Kidney (tissue), 14 donors: ENCODE measurements around the gene AEN. TPM values are rescaled to one million over a fixed set of nuclear protein-coding genes. Genes with fewer than 3 reads are reported as not detected.

ENCODE experiments used
- DNase-seq, 5 donors: peaks; one replicate each; pipeline ENCODE4 v3.0.0-alpha.2; 2013 to 2020
- FAIRE-seq: peaks from 2 replicates; lab custom pipeline; 2012; peaks lifted over from hg19 to GRCh38; lab: Jason Lieb, UNC
- H3K27ac ChIP-seq, 2 donors: one replicate each; pipeline ENCODE4 v1.7.0; 2013; ENCODE audit warnings: low read depth in 2 of 2, low read length in 2 of 2, inconsistent platforms in 1 of 2
- H3K27me3 ChIP-seq: one replicate; pipeline ENCODE4 v1.7.1; 2013; ENCODE audit warnings: low read length, inconsistent platforms; ENCODE audit not compliant: control insufficient read depth, insufficient read depth
- H3K36me3 ChIP-seq, 3 donors: one replicate each; pipeline versions ENCODE4 v1.7.0 to v1.7.1; 2013; ENCODE audit warnings: low read length in 3 of 3, control low read depth in 1 of 3, inconsistent platforms in 1 of 3; ENCODE audit not compliant: insufficient read depth in 3 of 3, control insufficient read depth in 2 of 3
- H3K4me1 ChIP-seq, 3 donors: one replicate each; pipeline versions ENCODE4 v1.7.0 to v1.7.1; 2013; ENCODE audit warnings: low read length in 3 of 3, inconsistent platforms in 1 of 3, low read depth in 1 of 3; ENCODE audit not compliant: control insufficient read depth in 2 of 3, insufficient read depth in 2 of 3
- H3K4me3 ChIP-seq, 3 donors: one replicate each; pipeline versions ENCODE4 v1.7.0 to v1.8.1; 2013; ENCODE audit warnings: low read length in 3 of 3, control low read depth in 1 of 3, inconsistent platforms in 1 of 3
- H3K9ac ChIP-seq, 3 donors: one replicate each; pipeline versions ENCODE4 v1.7.0 to v1.7.1; 2013; ENCODE audit warnings: low read length in 3 of 3, control low read depth in 1 of 3, inconsistent platforms in 1 of 3
- H3K9me3 ChIP-seq, 3 donors: one replicate each; pipeline versions ENCODE4 v1.7.0 to v1.7.1; 2013; ENCODE audit warnings: low read length in 3 of 3, control low read depth in 1 of 3, inconsistent platforms in 1 of 3; ENCODE audit not compliant: control insufficient read depth in 2 of 3, insufficient read depth in 1 of 3
- intact Hi-C: fragments of 100-400 bp; cut with DNase I; formaldehyde crosslinking; loops from one replicate; pipeline ENCODE4 v1.11.1; 2022
- polyA plus RNA-seq: library from polyadenylated mRNA; stranded (reverse); fragments of 350-450 nt; fragmentation: Illumina TruSeq; extraction: RNeasy Lipid Tissue Mini Kit (QIAGEN cat#74804); gene quantifications from one replicate; pipeline ENCODE4 v1.2.3, GENCODE V29; 2014; ENCODE audit warnings: low read depth, low replicate concordance; ENCODE audit not compliant: insufficient read depth
- total RNA-seq: library from RNA; stranded (reverse); fragmentation: NEBNext Ultra II Directional; extraction: Animal tissue kit (Norgen Biotek cat#: 25700); gene quantifications from one replicate; pipeline ENCODE4 v1.2.1, GENCODE V29; 2021
- TF ChIP-seq, protein P1 (sequence below): IDR thresholded peaks from 3 replicates; pipeline ENCODE4 v1.5.1; 2012; ENCODE audit warnings: mild to moderate bottlenecking, moderate library complexity, borderline replicate concordance; ENCODE audit not compliant: insufficient read depth; ENCODE audit errors: extremely low read depth
- donor health status: control.
- donor health status: control.
- donor health status: control.
- donor health status: control.
- donor health status: control.
- donor health status: DM: yes; HTN: yes; CAD: no.
- donor health status: Normal renal cell carcinoma (clear cell type).

The AEN gene
- total and polyA plus RNA-seq, 2 donors from 2014 or later = 6.2 to 17.4 TPM

DNA sequence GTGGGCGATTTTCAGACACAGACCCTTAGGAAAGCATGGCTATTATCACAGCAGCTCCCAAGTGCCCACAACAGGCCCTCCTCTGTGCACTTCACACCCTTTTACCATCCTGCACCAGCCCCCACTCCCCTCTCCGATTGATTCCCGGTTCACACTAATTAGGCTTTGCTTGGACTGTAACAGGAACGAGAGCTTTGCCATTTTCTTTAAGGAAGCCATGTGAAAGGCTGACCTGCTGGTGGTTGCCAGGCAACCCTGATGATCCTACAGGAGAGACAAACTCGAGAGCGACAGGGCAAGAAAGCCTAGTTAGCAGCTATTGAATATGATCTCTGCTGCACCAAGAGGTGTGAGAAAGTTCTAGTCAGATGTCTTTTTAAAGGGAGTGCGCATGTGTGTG is 46.5 kb upstream of the AEN start:
- H3K9me3 ChIP-seq = no peaks in the 10 kb centered on the region
- no peak overlapping the region for H3K27ac ChIP-seq
- no peak overlapping the region for H3K4me3 ChIP-seq
- DNase-seq (peak in 2 of 5 donors; percentile 27), FAIRE-seq (no peak)
- no peaks in the 10 kb centered on the region for H3K27me3 ChIP-seq
- TF ChIP-seq, protein P1, sequence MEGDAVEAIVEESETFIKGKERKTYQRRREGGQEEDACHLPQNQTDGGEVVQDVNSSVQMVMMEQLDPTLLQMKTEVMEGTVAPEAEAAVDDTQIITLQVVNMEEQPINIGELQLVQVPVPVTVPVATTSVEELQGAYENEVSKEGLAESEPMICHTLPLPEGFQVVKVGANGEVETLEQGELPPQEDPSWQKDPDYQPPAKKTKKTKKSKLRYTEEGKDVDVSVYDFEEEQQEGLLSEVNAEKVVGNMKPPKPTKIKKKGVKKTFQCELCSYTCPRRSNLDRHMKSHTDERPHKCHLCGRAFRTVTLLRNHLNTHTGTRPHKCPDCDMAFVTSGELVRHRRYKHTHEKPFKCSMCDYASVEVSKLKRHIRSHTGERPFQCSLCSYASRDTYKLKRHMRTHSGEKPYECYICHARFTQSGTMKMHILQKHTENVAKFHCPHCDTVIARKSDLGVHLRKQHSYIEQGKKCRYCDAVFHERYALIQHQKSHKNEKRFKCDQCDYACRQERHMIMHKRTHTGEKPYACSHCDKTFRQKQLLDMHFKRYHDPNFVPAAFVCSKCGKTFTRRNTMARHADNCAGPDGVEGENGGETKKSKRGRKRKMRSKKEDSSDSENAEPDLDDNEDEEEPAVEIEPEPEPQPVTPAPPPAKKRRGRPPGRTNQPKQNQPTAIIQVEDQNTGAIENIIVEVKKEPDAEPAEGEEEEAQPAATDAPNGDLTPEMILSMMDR = no peak
- H3K4me1 ChIP-seq = no peaks in the 10 kb centered on the region
- H3K36me3 ChIP-seq = no peaks in the 10 kb centered on the region
- intact Hi-C loops = no loop called here
- no peak overlapping the region for H3K9ac ChIP-seq

DNA sequence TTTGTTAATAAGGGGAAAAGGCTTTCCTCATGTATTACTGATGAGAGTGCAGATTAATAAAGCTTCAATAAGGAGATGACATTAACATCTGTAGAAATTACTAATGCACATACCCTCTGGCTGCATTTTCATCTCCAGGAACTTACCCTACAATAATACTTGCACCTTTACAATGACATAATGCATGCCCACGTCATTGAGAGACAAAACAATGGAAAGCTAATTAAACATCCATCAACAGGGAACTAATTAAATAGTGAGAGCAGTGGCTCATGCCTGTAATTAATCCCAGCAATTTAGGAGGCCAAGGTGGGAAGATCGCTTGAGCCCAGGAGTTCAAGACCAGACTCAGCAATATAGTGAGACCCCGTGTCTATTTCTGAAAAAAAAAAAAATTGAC is 41.8 kb upstream of the AEN start:
- no peaks in the 10 kb centered on the region for H3K36me3 ChIP-seq
- intact Hi-C loops = no loop called here
- H3K4me1 ChIP-seq = no peaks in the 10 kb centered on the region
- H3K27ac ChIP-seq = no peak overlapping the region
- TF ChIP-seq, protein P1 = no peak
- no peak for DNase-seq
- H3K27me3 ChIP-seq = no peaks in the 10 kb centered on the region
- no peak overlapping the region for H3K9ac ChIP-seq
- H3K4me3 ChIP-seq = no peak overlapping the region
- H3K9me3 ChIP-seq = no peaks in the 10 kb centered on the region
- no peak for FAIRE-seq

DNA sequence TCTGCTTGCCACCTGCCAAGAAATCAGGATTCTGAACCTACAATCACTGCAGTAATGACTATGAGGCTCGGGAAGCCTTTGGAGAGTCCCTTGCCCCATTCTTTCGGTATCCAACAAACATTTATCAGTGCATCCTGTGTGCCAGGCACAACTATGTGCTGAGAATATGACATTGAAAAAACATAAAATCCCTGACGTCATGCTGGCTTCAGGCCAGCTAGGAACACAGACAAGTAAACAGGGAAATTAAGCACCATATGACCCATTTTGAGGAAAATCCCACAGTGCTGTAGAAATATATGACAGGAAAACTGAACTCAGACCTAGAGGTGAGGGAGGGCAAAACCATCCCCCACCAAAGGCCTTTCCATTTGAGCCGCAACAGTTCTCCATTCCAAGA is 40.6 kb upstream of the AEN start:
- DNase-seq (no peak), FAIRE-seq (no peak)
- H3K9me3 ChIP-seq = no peaks in the 10 kb centered on the region
- no peak overlapping the region for H3K27ac ChIP-seq
- no peak overlapping the region for H3K9ac ChIP-seq
- no peaks in the 10 kb centered on the region for H3K27me3 ChIP-seq
- H3K36me3 ChIP-seq = no peaks in the 10 kb centered on the region
- H3K4me1 ChIP-seq = no peaks in the 10 kb centered on the region
- TF ChIP-seq, protein P1 = no peak
- H3K4me3 ChIP-seq = no peak overlapping the region
- intact Hi-C loops = no loop called here

DNA sequence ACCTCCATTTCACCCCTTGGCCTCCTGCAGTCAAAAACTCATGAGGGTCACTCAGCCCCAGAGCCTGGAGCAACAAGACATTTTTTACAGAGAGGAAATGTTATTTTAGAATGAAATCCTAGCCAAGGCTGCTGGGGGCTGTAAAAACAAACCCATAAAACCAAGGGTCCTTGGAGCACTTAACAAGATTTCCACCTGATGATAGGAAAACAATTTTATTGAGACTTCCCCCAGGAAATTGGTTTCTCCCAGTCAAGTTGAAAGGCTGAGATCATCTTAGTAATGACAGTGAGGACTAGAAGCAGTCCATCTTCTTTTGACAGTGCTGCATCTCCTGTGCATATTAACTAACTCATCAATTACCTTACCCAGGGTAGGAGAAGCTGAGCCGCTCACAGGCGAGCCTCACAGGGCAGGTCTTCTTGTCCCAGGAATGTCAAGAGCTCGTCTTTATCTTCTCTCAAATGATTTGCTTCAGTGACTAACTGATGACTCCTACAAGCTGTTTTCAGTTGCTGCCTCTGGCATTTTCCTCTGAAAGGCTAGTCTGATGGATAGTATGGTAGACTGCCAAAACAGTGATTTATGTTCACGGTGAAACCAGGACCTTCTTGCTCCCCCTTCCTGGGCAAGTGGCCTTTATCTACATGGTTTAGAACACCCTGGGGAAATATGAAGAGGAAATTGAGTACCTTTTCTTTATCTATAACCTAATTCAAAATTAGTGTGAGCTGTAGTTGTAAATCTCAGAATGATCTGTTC is 34.6 kb upstream of the AEN start:
- no peak for FAIRE-seq
- H3K9me3 ChIP-seq = no peaks in the 10 kb centered on the region
- no peak overlapping the region for H3K27ac ChIP-seq
- H3K9ac ChIP-seq = no peak overlapping the region
- H3K4me1 ChIP-seq = no peaks in the 10 kb centered on the region
- H3K4me3 ChIP-seq = no peak overlapping the region
- intact Hi-C loops = no loop called here
- TF ChIP-seq, protein P1 = no peak
- no peaks in the 10 kb centered on the region for H3K27me3 ChIP-seq
- peak in 3 of 5 donors; percentile 28 to 66 (median 59) for DNase-seq
- H3K36me3 ChIP-seq = no peaks in the 10 kb centered on the region
